Keratinocyte (primary cell): ENCODE results near the gene DGKQ.

Source experiments
- EZH2 ChIP-seq: IDR thresholded peaks from one replicate; pipeline ENCODE4 v1.6.1; 2012; ENCODE audit warnings: inconsistent platforms, mild to moderate bottlenecking, low read length, moderate library complexity
- TF ChIP-seq, protein P1 (sequence below), 3 experiments: IDR thresholded peaks in 1 of 3; conservative IDR thresholded peaks in 1 of 3; optimal IDR thresholded peaks in 1 of 3; 2 replicates in 2 of 3; 3 replicates in 1 of 3; pipeline versions ENCODE3 to v1.5.1; 2011; ENCODE audit warnings: low read length in 3 of 3, mild to moderate bottlenecking in 3 of 3, moderate library complexity in 2 of 3, control low read depth in 1 of 3, inconsistent platforms in 1 of 3; ENCODE audit not compliant: insufficient read depth in 2 of 3; ENCODE audit errors: extremely low read depth in 1 of 3

DNA sequence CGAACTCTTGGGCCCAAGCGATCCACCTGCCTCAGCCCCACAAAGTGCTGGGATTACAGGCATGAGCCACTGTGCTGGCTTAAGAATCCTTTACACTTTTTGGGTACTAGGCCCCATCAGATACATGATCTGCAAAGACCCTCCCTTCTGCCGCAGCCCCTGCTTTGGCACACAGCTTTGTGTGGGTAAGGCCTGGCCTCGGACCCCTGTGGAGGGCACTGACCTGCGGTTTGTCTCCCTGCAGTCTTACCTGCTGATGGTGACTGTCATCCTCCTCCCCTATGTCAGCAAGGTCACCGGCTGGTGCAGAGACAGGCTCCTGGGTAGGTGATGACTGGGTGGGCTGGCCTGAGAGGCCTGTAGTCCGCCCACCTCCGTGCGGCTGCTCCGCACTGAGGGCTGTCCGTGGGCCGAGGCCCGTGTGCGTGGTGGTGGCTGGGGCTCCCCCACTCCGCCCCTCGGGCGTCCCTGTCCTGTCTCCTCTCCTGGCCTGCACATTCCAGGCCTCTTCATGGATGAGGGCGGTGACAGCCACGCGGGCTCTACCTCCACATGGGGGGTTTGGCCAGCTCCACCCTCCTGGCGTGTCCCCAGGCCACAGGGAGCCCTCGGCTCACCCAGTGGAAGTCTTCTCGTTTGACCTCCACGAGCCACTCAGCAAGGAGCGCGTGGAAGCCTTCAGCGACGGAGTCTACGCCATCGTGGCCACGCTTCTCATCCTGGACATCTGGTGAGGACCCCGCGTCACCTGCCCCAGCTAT, 18.0 kb downstream of the DGKQ start:
- TF ChIP-seq, protein P1, sequence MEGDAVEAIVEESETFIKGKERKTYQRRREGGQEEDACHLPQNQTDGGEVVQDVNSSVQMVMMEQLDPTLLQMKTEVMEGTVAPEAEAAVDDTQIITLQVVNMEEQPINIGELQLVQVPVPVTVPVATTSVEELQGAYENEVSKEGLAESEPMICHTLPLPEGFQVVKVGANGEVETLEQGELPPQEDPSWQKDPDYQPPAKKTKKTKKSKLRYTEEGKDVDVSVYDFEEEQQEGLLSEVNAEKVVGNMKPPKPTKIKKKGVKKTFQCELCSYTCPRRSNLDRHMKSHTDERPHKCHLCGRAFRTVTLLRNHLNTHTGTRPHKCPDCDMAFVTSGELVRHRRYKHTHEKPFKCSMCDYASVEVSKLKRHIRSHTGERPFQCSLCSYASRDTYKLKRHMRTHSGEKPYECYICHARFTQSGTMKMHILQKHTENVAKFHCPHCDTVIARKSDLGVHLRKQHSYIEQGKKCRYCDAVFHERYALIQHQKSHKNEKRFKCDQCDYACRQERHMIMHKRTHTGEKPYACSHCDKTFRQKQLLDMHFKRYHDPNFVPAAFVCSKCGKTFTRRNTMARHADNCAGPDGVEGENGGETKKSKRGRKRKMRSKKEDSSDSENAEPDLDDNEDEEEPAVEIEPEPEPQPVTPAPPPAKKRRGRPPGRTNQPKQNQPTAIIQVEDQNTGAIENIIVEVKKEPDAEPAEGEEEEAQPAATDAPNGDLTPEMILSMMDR (optimal IDR thresholded peaks at IDR 0.05 in 1 of 3, IDR thresholded peaks at IDR 0.05 in 1 of 3, conservative IDR thresholded peaks at IDR 0.05 in 1 of 3; ENCODE audit: extremely low read depth in 1 of 3, insufficient read depth in 2 of 3, low read length in 3 of 3), result no peak
- TF ChIP-seq EZH2, result no peak
